H1 (cell line): ENCODE data around the gene KLRF1. TPM values are rescaled to one million over a fixed set of nuclear protein-coding genes. Genes with fewer than 3 reads are reported as not detected.

Experiments
- CTCF ChIA-PET: fragments of 300-600 bp; sonication (Branson Sonifier 250); formaldehyde crosslinking; loops from one replicate; lab custom pipeline; 2021; ENCODE audit not compliant: partially characterized antibody; lab: Charles Lee
- POLR2A ChIA-PET: fragments of 300-600 bp; sonication (Branson Sonifier 250); formaldehyde crosslinking; loops from one replicate; lab custom pipeline; 2021; ENCODE audit warnings: inconsistent platforms; ENCODE audit not compliant: partially characterized antibody; lab: Charles Lee
- DNase-seq, 2 experiments: peaks; one replicate each; pipeline versions ENCODE4 v3.0.0 to v3.0.0-alpha.2; 2010 to 2022; ENCODE audit warnings: low spot score in 2 of 2, low read depth in 1 of 2, mixed read lengths in 1 of 2
- FAIRE-seq: peaks from 2 replicates; lab custom pipeline; 2011; peaks lifted over from hg19 to GRCh38; lab: Jason Lieb, UNC
- H2AFZ ChIP-seq: 2 replicates; pipeline ENCODE4 v1.8.1; 2012; ENCODE audit warnings: low read length, inconsistent platforms
- H2AK5ac ChIP-seq: 2 replicates; pipeline ENCODE4 v1.6.1; 2013; ENCODE audit warnings: low read depth, low read length
- H2BK120ac ChIP-seq: replicated peaks from 2 replicates; pipeline ENCODE3; 2013; ENCODE audit warnings: low read depth, low read length, inconsistent platforms
- H2BK12ac ChIP-seq: 2 replicates; pipeline ENCODE4 v1.6.1; 2013; ENCODE audit warnings: low read depth, low read length
- H2BK15ac ChIP-seq: 2 replicates; pipeline ENCODE4 v1.6.1; 2013; ENCODE audit warnings: low read length
- H2BK20ac ChIP-seq: 2 replicates; pipeline ENCODE4 v1.6.1; 2013; ENCODE audit warnings: low read length
- H2BK5ac ChIP-seq: 2 replicates; pipeline ENCODE4 v1.6.1; 2013; ENCODE audit warnings: low read depth, low read length
- H3K14ac ChIP-seq: 2 replicates; pipeline ENCODE4 v1.6.1; 2013; ENCODE audit warnings: inconsistent platforms; ENCODE audit not compliant: insufficient read length
- H3K18ac ChIP-seq: 2 replicates; pipeline ENCODE4 v1.6.1; 2013; ENCODE audit warnings: low read length; ENCODE audit errors: extremely low read depth
- H3K23ac ChIP-seq: 2 replicates; pipeline ENCODE4 v1.6.1; 2013; ENCODE audit warnings: inconsistent platforms; ENCODE audit not compliant: insufficient read length
- H3K23me2 ChIP-seq: 2 replicates; pipeline ENCODE4 v1.6.1; 2013; ENCODE audit warnings: low read depth, low read length
- H3K27ac ChIP-seq: 2 replicates; pipeline ENCODE4 v1.6.1; 2011; ENCODE audit warnings: low read depth, low read length, inconsistent platforms
- H3K27me3 ChIP-seq, 4 experiments: replicated peaks in 1 of 4; 1 replicate in 1 of 4; 2 replicates in 3 of 4; pipeline versions ENCODE4 v1.6.1 to v1.8.1; 2011 to 2013; ENCODE audit warnings: low read length in 3 of 4, mild to moderate bottlenecking in 3 of 4, inconsistent platforms in 2 of 4, mixed read lengths in 2 of 4, moderate library complexity in 1 of 4; ENCODE audit not compliant: control insufficient read depth in 3 of 4, insufficient read depth in 3 of 4; ENCODE audit errors: extremely low read depth in 1 of 4
- H3K36me3 ChIP-seq, 4 experiments: 2 replicates each; pipeline versions ENCODE4 v1.6.1 to v1.8.1; 2011 to 2013; ENCODE audit warnings: mild to moderate bottlenecking in 4 of 4, low read length in 3 of 4, moderate library complexity in 2 of 4, control low read depth in 1 of 4, inconsistent platforms in 1 of 4; ENCODE audit not compliant: insufficient read depth in 4 of 4, control insufficient read depth in 2 of 4
- H3K4ac ChIP-seq: replicated peaks from 2 replicates; pipeline ENCODE3; 2013; ENCODE audit warnings: low read length, low read depth, mixed read lengths, inconsistent platforms; ENCODE audit not compliant: insufficient read length
- H3K4me1 ChIP-seq, 4 experiments: replicated peaks in 1 of 4; 1 replicate in 1 of 4; 2 replicates in 3 of 4; pipeline versions ENCODE4 v1.6.1 to v1.8.1; 2011 to 2013; ENCODE audit warnings: low read length in 3 of 4, inconsistent platforms in 2 of 4, mixed read lengths in 1 of 4; ENCODE audit not compliant: insufficient read depth in 4 of 4, control insufficient read depth in 3 of 4
- H3K4me2 ChIP-seq, 2 experiments: 2 replicates each; pipeline versions ENCODE4 v1.6.1 to v1.8.1; 2011 to 2013; ENCODE audit warnings: low read depth in 2 of 2, low read length in 2 of 2, control low read depth in 1 of 2, inconsistent platforms in 1 of 2, mild to moderate bottlenecking in 1 of 2; ENCODE audit not compliant: insufficient read depth in 1 of 2
- H3K4me3 ChIP-seq, 4 experiments: fragments of 200-600, 300-600 bp in 1 of 4; sonication (generic), shearing (Covaris generic), sonication (Bioruptor Twin) in 1 of 4; 2 replicates each; pipeline versions ENCODE4 v1.5.1 to v1.8.1; 2011 to 2016; ENCODE audit warnings: low read length in 4 of 4, low read depth in 3 of 4, control low read depth in 2 of 4, inconsistent platforms in 2 of 4, mild to moderate bottlenecking in 2 of 4, mixed read lengths in 1 of 4, moderate library complexity in 1 of 4; ENCODE audit not compliant: insufficient read depth in 2 of 4; ENCODE audit errors: extremely low read depth in 1 of 4
- H3K56ac ChIP-seq: replicated peaks from 2 replicates; pipeline ENCODE3; 2013; ENCODE audit warnings: low read depth, mild to moderate bottlenecking, mixed read lengths, low read length, inconsistent platforms; ENCODE audit not compliant: insufficient read length
- H3K79me1 ChIP-seq: 2 replicates; pipeline ENCODE4 v1.6.1; 2013; ENCODE audit warnings: low read depth, low read length, control low read depth
- H3K79me2 ChIP-seq, 2 experiments: 2 replicates each; pipeline versions ENCODE4 v1.6.1 to v1.8.1; 2012 to 2013; ENCODE audit warnings: low read length in 2 of 2, mild to moderate bottlenecking in 2 of 2, inconsistent platforms in 1 of 2; ENCODE audit not compliant: insufficient read depth in 2 of 2, control insufficient read depth in 1 of 2
- H3K9ac ChIP-seq, 4 experiments: replicated peaks in 1 of 4; 1 replicate in 1 of 4; 2 replicates in 3 of 4; pipeline versions ENCODE4 v1.6.1 to v1.8.1; 2011 to 2013; ENCODE audit warnings: low read depth in 3 of 4, low read length in 3 of 4, control low read depth in 2 of 4, mild to moderate bottlenecking in 2 of 4, moderate library complexity in 2 of 4, inconsistent platforms in 1 of 4; ENCODE audit errors: extremely low read depth in 1 of 4
- H3K9me3 ChIP-seq, 2 experiments: 2 replicates each; pipeline versions ENCODE4 v1.6.1 to v1.8.1; 2012 to 2013; ENCODE audit warnings: mild to moderate bottlenecking in 2 of 2, moderate library complexity in 2 of 2, control low read depth in 1 of 2, inconsistent platforms in 1 of 2, low read depth in 1 of 2, low read length in 1 of 2, mixed read lengths in 1 of 2; ENCODE audit not compliant: insufficient read depth in 2 of 2
- H4K20me1 ChIP-seq, 2 experiments: replicated peaks in 1 of 2; 2 replicates each; pipeline versions ENCODE3 to v1.8.1; 2011 to 2013; ENCODE audit warnings: inconsistent platforms in 2 of 2, low read length in 2 of 2, mild to moderate bottlenecking in 1 of 2; ENCODE audit not compliant: insufficient read depth in 2 of 2, control insufficient read depth in 1 of 2
- H4K5ac ChIP-seq: 2 replicates; pipeline ENCODE4 v1.6.1; 2013; ENCODE audit warnings: low read length, low read depth, mixed read lengths, inconsistent platforms; ENCODE audit not compliant: insufficient read length
- H4K8ac ChIP-seq: 2 replicates; pipeline ENCODE4 v1.8.0; 2013; ENCODE audit warnings: mild to moderate bottlenecking, moderate library complexity, low read length, inconsistent platforms; ENCODE audit not compliant: insufficient read depth; ENCODE audit errors: extremely low read depth
- H4K91ac ChIP-seq: replicated peaks from 2 replicates; pipeline ENCODE3; 2013; ENCODE audit warnings: low read length, mixed read lengths, inconsistent platforms; ENCODE audit not compliant: insufficient read length
- KDM1A ChIP-seq: fragments of 200-600, 300-600 bp; sonication (generic); IDR thresholded peaks from 2 replicates; pipeline ENCODE4 v1.7.1; 2016; ENCODE audit warnings: mild to moderate bottlenecking, low read length, borderline replicate concordance
- POLR2A ChIP-seq, 2 experiments: IDR thresholded peaks; 1 replicate in 1 of 2; 2 replicates in 1 of 2; pipeline ENCODE4 v1.6.1; 2011; ENCODE audit warnings: low read depth in 2 of 2, low read length in 2 of 2, mild to moderate bottlenecking in 2 of 2; ENCODE audit errors: control extremely low read depth in 1 of 2
- RBBP5 ChIP-seq: IDR thresholded peaks from 2 replicates; pipeline ENCODE4 v1.7.1; 2012; ENCODE audit warnings: low read depth, mild to moderate bottlenecking, inconsistent platforms, low read length, moderate library complexity, borderline replicate concordance
- WGBS, 2 experiments: shearing (Covaris generic) in 1 of 2; methylation state at CpG; one replicate each; pipeline versions ENCODE4 v1.1.6 to v1.1.7; 2013 to 2015; ENCODE audit warnings: low lambda C conversion rate in 2 of 2, mixed read lengths in 2 of 2, inconsistent platforms in 1 of 2, low coverage in 1 of 2, missing lambda C conversion rate in 1 of 2; ENCODE audit not compliant: insufficient replicate concordance in 2 of 2, insufficient coverage in 1 of 2, insufficient read length in 1 of 2; ENCODE audit errors: extremely low coverage in 1 of 2, missing lambda C conversion rate in 1 of 2; 5-methylcytosine and 5-hydroxymethylcytosine counted together
- polyA plus RNA-seq, 7 experiments: library from polyadenylated mRNA; depleted of rRNA in 3 of 7; stranded (reverse) in 5 of 7; unstranded in 2 of 7; fragments of >200 nt in 5 of 7; fragments of 200-250 nt in 2 of 7; gene quantifications; 1 replicate in 5 of 7; 2 replicates in 1 of 7; 4 replicates in 1 of 7; pipeline versions ENCODE4 v1.2.1 to v1.2.3, GENCODE V29; 2011 to 2013; ENCODE audit warnings: missing spikeins in 2 of 7, mixed read lengths in 2 of 7
- total RNA-seq: library from RNA; stranded (reverse); fragmentation: NEBNext Ultra II Directional; extraction: Animal tissue kit (Norgen Biotek cat#: 25700); gene quantifications from 2 replicates; pipeline ENCODE4 v1.2.1, GENCODE V29; 2021

Gene KLRF1
- total and polyA plus RNA-seq, 2 of the 8 experiments (the other 6 are each of a cell fraction or from before 2014, with no cell fraction given): not detected

DNA sequence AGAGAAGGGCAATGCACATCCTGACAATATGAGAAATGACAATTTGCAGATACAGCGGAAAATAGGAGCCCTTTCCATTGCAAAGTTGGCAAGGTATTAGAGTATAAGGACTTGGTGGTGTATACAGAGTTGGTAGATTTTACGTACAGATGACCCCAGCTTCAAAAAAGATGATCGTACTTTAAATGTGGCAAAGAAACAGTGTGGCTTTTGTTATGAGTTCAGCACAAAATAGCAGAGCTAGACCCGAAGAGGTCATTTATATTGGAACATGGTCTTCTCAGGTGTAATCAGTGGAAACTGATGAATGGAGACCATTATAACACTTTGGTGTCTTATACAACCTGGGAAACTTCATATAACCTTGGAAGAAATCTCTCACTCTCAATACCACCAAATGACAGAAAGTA lies 39.6 kb downstream of the KLRF1 start:
- Histone ChIP-seq H4K91ac (no peak overlapping the region), H2AK5ac (no peak overlapping the region), H3K9ac (no peak overlapping the region), H3K56ac (no peak overlapping the region), H2AFZ (no peak overlapping the region), H3K79me1 (no peaks in the 10 kb centered on the region), H3K4ac (no peak overlapping the region), H3K23me2 (no peaks in the 10 kb centered on the region), H3K36me3 (no peaks in the 10 kb centered on the region), H3K18ac (no peak overlapping the region), H3K14ac (no peak overlapping the region), H3K9me3 (no peaks in the 10 kb centered on the region), H2BK5ac (no peak overlapping the region), H2BK20ac (peak overlapping the region; percentile 19; the same call in 1 of the 2 replicates), H2BK15ac (no peak overlapping the region), H2BK120ac (no peak overlapping the region), H3K4me3 (no peak overlapping the region), H3K27me3 (no peaks in the 10 kb centered on the region), H2BK12ac (no peak overlapping the region), H3K27ac (no peak overlapping the region), H4K20me1 (no peaks in the 10 kb centered on the region), H4K8ac (no peak overlapping the region), H3K23ac (no peak overlapping the region), H3K4me1 (peaks cover 0 to 6% (median 2%) of the 10 kb centered on the region in 4 experiments; a peak in 2 of 7 replicates), H3K79me2 (no peaks in the 10 kb centered on the region), H4K5ac (no peak overlapping the region), H3K4me2 (no peak overlapping the region)
- FAIRE-seq: no peak
- 88% methylated on average over 4 of the region's 4 CpGs; no CpG with 5 or more reads in 1 of the 2 experiments for WGBS, 2 experiments
- no peak for TF ChIP-seq KDM1A
- TF ChIP-seq RBBP5: no peak
- TF ChIP-seq POLR2A (IDR thresholded peaks at IDR 0.05; ENCODE audit: control extremely low read depth in 1 of 2, low read depth in 2 of 2, low read length in 2 of 2): no peak
- CTCF ChIA-PET: interaction anchor here (1.1 to 1.4 kb wide), 3 partner anchors 44 to 261 kb away, joined by 3 to 4 read pairs (median 4); no protein-coding TSS in a partner anchor
- POLR2A ChIA-PET: no interaction called here
- DNase-seq: no peak
